HCT116 (cell line): ENCODE measurements around the gene ADGRD1.

Experiments
- CEBPB ChIP-seq: IDR thresholded peaks from 2 replicates; pipeline ENCODE4 v1.6.1; 2012; ENCODE audit warnings: low read depth
- ELF1 ChIP-seq: IDR thresholded peaks from 2 replicates; pipeline ENCODE4 v1.6.1; 2012; ENCODE audit warnings: low read depth, borderline replicate concordance
- EZH2 ChIP-seq: fragments of 200-600 bp; sonication (generic); IDR thresholded peaks from 2 replicates; pipeline ENCODE4 v1.6.1; 2017; ENCODE audit warnings: antibody characterized with exemption, mixed run types
- POLR2A ChIP-seq: IDR thresholded peaks from 2 replicates; pipeline ENCODE4 v1.7.0; 2011; ENCODE audit warnings: borderline replicate concordance; ENCODE audit not compliant: insufficient read depth, insufficient read length; ENCODE audit errors: extremely low read depth
- RAD21 ChIP-seq: IDR thresholded peaks from 2 replicates; pipeline ENCODE4 v1.6.1; 2012; ENCODE audit warnings: low read depth, mild to moderate bottlenecking
- SP1 ChIP-seq: IDR thresholded peaks from 2 replicates; pipeline ENCODE4 v1.6.1; 2012; ENCODE audit warnings: low read depth
- TCF7L2 ChIP-seq: IDR thresholded peaks from 2 replicates; pipeline ENCODE4 v1.7.0; 2011; ENCODE audit warnings: borderline replicate concordance, inconsistent platforms; ENCODE audit not compliant: insufficient read depth, insufficient read length; ENCODE audit errors: extremely low read depth
- TF ChIP-seq, protein P1 (sequence below), 3 experiments: fragments of 200-600 bp in 1 of 3; sonication (generic) in 1 of 3; IDR thresholded peaks in 2 of 3; conservative IDR thresholded peaks in 1 of 3; 2 replicates each; pipeline ENCODE4 v1.5.1; 2012 to 2017; ENCODE audit warnings: low read depth in 2 of 3, low read length in 2 of 3, antibody characterized with exemption in 1 of 3, borderline replicate concordance in 1 of 3, control low read depth in 1 of 3, mild to moderate bottlenecking in 1 of 3, mixed read lengths in 1 of 3, mixed run types in 1 of 3, moderate library complexity in 1 of 3; ENCODE audit not compliant: insufficient read depth in 1 of 3

- TF ChIP-seq TCF7L2 (no peak), POLR2A (no peak), ELF1 (no peak), RAD21 (no peak), SP1 (no peak), CEBPB (no peak), EZH2 (no peak)
- TF ChIP-seq, protein P1, sequence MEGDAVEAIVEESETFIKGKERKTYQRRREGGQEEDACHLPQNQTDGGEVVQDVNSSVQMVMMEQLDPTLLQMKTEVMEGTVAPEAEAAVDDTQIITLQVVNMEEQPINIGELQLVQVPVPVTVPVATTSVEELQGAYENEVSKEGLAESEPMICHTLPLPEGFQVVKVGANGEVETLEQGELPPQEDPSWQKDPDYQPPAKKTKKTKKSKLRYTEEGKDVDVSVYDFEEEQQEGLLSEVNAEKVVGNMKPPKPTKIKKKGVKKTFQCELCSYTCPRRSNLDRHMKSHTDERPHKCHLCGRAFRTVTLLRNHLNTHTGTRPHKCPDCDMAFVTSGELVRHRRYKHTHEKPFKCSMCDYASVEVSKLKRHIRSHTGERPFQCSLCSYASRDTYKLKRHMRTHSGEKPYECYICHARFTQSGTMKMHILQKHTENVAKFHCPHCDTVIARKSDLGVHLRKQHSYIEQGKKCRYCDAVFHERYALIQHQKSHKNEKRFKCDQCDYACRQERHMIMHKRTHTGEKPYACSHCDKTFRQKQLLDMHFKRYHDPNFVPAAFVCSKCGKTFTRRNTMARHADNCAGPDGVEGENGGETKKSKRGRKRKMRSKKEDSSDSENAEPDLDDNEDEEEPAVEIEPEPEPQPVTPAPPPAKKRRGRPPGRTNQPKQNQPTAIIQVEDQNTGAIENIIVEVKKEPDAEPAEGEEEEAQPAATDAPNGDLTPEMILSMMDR (IDR thresholded peaks at IDR 0.05 in 2 of 3, conservative IDR thresholded peaks at IDR 0.05 in 1 of 3; ENCODE audit: borderline replicate concordance in 1 of 3, insufficient read depth in 1 of 3, low read depth in 2 of 3, low read length in 2 of 3): no peak
These were observed 176.1 kb downstream of the ADGRD1 start for GRCh38 chr12:131129839-131130238.
